ENCODE measurements around the gene NTNG1. TPM values are rescaled to one million over a fixed set of nuclear protein-coding genes. Genes with fewer than 3 reads are reported as not detected.

The NTNG1 gene
- total and polyA plus RNA-seq, 2 of the 8 experiments (the other 6 are each of a cell fraction or from before 2014, with no cell fraction given): 1.2 to 4.1 TPM

- DNase-seq (ENCODE audit: low read depth in 1 of 2, low spot score in 2 of 2) (peak; percentile 75 to 78), FAIRE-seq (peak; percentile 13)
- Histone ChIP-seq H3K9me3 (ENCODE audit: insufficient read depth in 2 of 2, low read depth in 1 of 2, low read length in 1 of 2) (no peaks in the 10 kb centered on the region), H3K27ac (ENCODE audit: low read depth, low read length) (no peak overlapping the region), H3K4me1 (replicated peaks in 1 of 4; ENCODE audit: control insufficient read depth in 3 of 4, insufficient read depth in 4 of 4, low read length in 3 of 4) (peaks cover 0 to 4% (median 0%) of the 10 kb centered on the region in 4 experiments; a peak in 2 of 7 replicates), H4K91ac (replicated peaks; ENCODE audit: insufficient read length, low read length) (no peak overlapping the region), H3K27me3 (replicated peaks in 1 of 4; ENCODE audit: control insufficient read depth in 3 of 4, extremely low read depth in 1 of 4, insufficient read depth in 3 of 4, low read length in 3 of 4) (no peaks in the 10 kb centered on the region; a peak in 3 of 7 replicates), H3K56ac (replicated peaks; ENCODE audit: insufficient read length, low read depth, low read length) (no peak overlapping the region), H3K14ac (ENCODE audit: insufficient read length) (no peak overlapping the region), H3K23me2 (ENCODE audit: low read depth, low read length) (peaks cover 17% of the 10 kb centered on the region), H2BK20ac (ENCODE audit: low read length) (no peak overlapping the region), H2AFZ (ENCODE audit: low read length) (peak overlapping the region; percentile 92), H3K79me1 (ENCODE audit: low read depth, low read length) (no peaks in the 10 kb centered on the region), H4K5ac (ENCODE audit: insufficient read length, low read depth, low read length) (no peak overlapping the region), H4K20me1 (replicated peaks in 1 of 2; ENCODE audit: control insufficient read depth in 1 of 2, insufficient read depth in 2 of 2, low read length in 2 of 2) (no peaks in the 10 kb centered on the region), H3K4me2 (ENCODE audit: insufficient read depth in 1 of 2, low read depth in 2 of 2, low read length in 2 of 2) (peak overlapping the region; percentile 97 to 98), H3K18ac (ENCODE audit: extremely low read depth, low read length) (0 out of 2 replicates have a peak overlapping the region, but pooled peaks have one; percentile 5), H4K8ac (ENCODE audit: extremely low read depth, insufficient read depth, low read length) (no peak overlapping the region), H3K9ac (replicated peaks in 1 of 4; ENCODE audit: extremely low read depth in 1 of 4, low read depth in 3 of 4, low read length in 3 of 4) (no peak overlapping the region), H2BK120ac (replicated peaks; ENCODE audit: low read depth, low read length) (no peak overlapping the region), H3K4me3 (ENCODE audit: extremely low read depth in 1 of 4, insufficient read depth in 2 of 4, low read depth in 3 of 4, low read length in 4 of 4) (peak overlapping the region; percentile 77 to 85 (median 82)), H3K4ac (replicated peaks; ENCODE audit: insufficient read length, low read depth, low read length) (no peak overlapping the region), H2BK12ac (ENCODE audit: low read depth, low read length) (peak overlapping the region; percentile 7; the same call in 1 of the 2 replicates), H2BK5ac (ENCODE audit: low read depth, low read length) (peak overlapping the region; percentile 55; the same call in 1 of the 2 replicates), H3K23ac (ENCODE audit: insufficient read length) (no peak overlapping the region), H2AK5ac (ENCODE audit: low read depth, low read length) (no peak overlapping the region), H3K36me3 (ENCODE audit: control insufficient read depth in 2 of 4, insufficient read depth in 4 of 4, low read length in 3 of 4) (no peaks in the 10 kb centered on the region), H2BK15ac (ENCODE audit: low read length) (no peak overlapping the region), H3K79me2 (ENCODE audit: control insufficient read depth in 1 of 2, insufficient read depth in 2 of 2, low read length in 2 of 2) (no peaks in the 10 kb centered on the region)
- WGBS, 2 experiments (ENCODE audit: extremely low coverage in 1 of 2, insufficient coverage in 1 of 2, insufficient read length in 1 of 2, insufficient replicate concordance in 2 of 2, low coverage in 1 of 2, low lambda C conversion rate in 2 of 2, missing lambda C conversion rate in 1 of 2): 1% methylated on average over 50 of the region's 53 CpGs; no CpG with 5 or more reads in 1 of the 2 experiments
- CTCF ChIA-PET (ENCODE audit: partially characterized antibody): interaction anchor here (0.7 to 1.3 kb wide), 3 partner anchors 14 to 1069 kb away, joined by 3 read pairs; no protein-coding TSS in a partner anchor
- POLR2A ChIA-PET (ENCODE audit: partially characterized antibody): interaction anchor here (1.0 to 2.2 kb wide), 2 partner anchors 9 to 82 kb away, joined by 4 to 11 read pairs; no protein-coding TSS in a partner anchor
- TF ChIP-seq KDM4A (IDR thresholded peaks at IDR 0.05; ENCODE audit: low read depth, low read length, severe bottlenecking) (peak; percentile 73), CHD2 (IDR thresholded peaks at IDR 0.05; ENCODE audit: low read length) (0 out of 2 replicates have a peak, but pooled peaks have one; percentile 15), CREB1 (IDR thresholded peaks at IDR 0.05) (no peak; the same call in 1 of the 2 replicates), SAP30 (IDR thresholded peaks at IDR 0.05; ENCODE audit: insufficient read depth, insufficient replicate concordance, low read length) (peak; percentile 57), TAF7 (optimal IDR thresholded peaks at IDR 0.05; ENCODE audit: borderline replicate concordance, low read depth, low read length) (no peak), SP2 (IDR thresholded peaks at IDR 0.05; ENCODE audit: low read length) (no peak), ASH2L (IDR thresholded peaks at IDR 0.05; ENCODE audit: low read length) (peak; percentile 97), GTF2F1 (IDR thresholded peaks at IDR 0.05; ENCODE audit: borderline replicate concordance, low read depth, low read length) (no peak), USF2 (IDR thresholded peaks at IDR 0.05; ENCODE audit: low read length) (no peak), CTBP2 (IDR thresholded peaks at IDR 0.05; ENCODE audit: borderline replicate concordance, insufficient read depth, insufficient read length, low read length) (peak; percentile 91)
Measured at GRCh38 chr1:107139833-107140702, 771 bp upstream of the NTNG1 start.
